Upper lobe of right lung (tissue), 1 donor: ENCODE measurements around the gene GALNT18. TPM values are rescaled to one million over a fixed set of nuclear protein-coding genes. Genes with fewer than 3 reads are reported as not detected.
A peak's percentile ranks its signal among the peaks of the same experiment; 100 is the strongest.

Experiments
- ATAC-seq: fragments of 200-7000 bp; cut with Tn5 transposase; one replicate; pipeline ENCODE4 v1.9.1; 2020; ENCODE audit warnings: mild to moderate bottlenecking, moderate library complexity
- DNase-seq: peaks from one replicate; pipeline ENCODE4 v3.0.0-alpha.2; 2020
- H3K27ac ChIP-seq: fragments of 200-600 bp; one replicate; pipeline ENCODE4 v1.8.0; 2022
- H3K27me3 ChIP-seq: fragments of 200-600 bp; one replicate; pipeline ENCODE4 v1.8.0; 2022; ENCODE audit warnings: mild to moderate bottlenecking
- H3K36me3 ChIP-seq: fragments of 200-600 bp; one replicate; pipeline ENCODE4 v1.8.0; 2022
- H3K4me1 ChIP-seq: fragments of 200-600 bp; one replicate; pipeline ENCODE4 v1.8.0; 2022
- H3K4me3 ChIP-seq: fragments of 200-600 bp; one replicate; pipeline ENCODE4 v1.8.0; 2022; ENCODE audit warnings: mild to moderate bottlenecking
- H3K9me3 ChIP-seq: fragments of 200-600 bp; one replicate; pipeline ENCODE4 v1.8.0; 2022
- intact Hi-C: fragments of 100-400 bp; cut with DNase I; formaldehyde crosslinking; loops from one replicate; pipeline ENCODE4 v1.11.0; 2022
- total RNA-seq: library from RNA; stranded (reverse); fragmentation: NEBNext Ultra II Directional; extraction: Animal tissue kit (Norgen Biotek cat#: 25700); gene quantifications from one replicate; pipeline ENCODE4 v1.2.1, GENCODE V29; 2021
- TF ChIP-seq, protein P1 (sequence below): fragments of 200-600 bp; IDR thresholded peaks from one replicate; pipeline ENCODE4 v1.8.0; 2022; ENCODE audit warnings: antibody characterized with exemption
- donor health status: DM: no; HTN: yes; CAD: no; lungs with severe emphysema.

The GALNT18 gene
- total RNA-seq, 1 donor from 2014 or later, result 55.5 TPM

GRCh38 chr11:11394241-11394640 is 227.6 kb downstream of the GALNT18 start:
- no peaks in the 10 kb centered on the region for H3K36me3 ChIP-seq
- H3K4me3 ChIP-seq, result no peak overlapping the region
- ATAC-seq (no peak), DNase-seq (no peak)
- no peaks in the 10 kb centered on the region for H3K4me1 ChIP-seq
- no peaks in the 10 kb centered on the region for H3K9me3 ChIP-seq
- TF ChIP-seq, protein P1, sequence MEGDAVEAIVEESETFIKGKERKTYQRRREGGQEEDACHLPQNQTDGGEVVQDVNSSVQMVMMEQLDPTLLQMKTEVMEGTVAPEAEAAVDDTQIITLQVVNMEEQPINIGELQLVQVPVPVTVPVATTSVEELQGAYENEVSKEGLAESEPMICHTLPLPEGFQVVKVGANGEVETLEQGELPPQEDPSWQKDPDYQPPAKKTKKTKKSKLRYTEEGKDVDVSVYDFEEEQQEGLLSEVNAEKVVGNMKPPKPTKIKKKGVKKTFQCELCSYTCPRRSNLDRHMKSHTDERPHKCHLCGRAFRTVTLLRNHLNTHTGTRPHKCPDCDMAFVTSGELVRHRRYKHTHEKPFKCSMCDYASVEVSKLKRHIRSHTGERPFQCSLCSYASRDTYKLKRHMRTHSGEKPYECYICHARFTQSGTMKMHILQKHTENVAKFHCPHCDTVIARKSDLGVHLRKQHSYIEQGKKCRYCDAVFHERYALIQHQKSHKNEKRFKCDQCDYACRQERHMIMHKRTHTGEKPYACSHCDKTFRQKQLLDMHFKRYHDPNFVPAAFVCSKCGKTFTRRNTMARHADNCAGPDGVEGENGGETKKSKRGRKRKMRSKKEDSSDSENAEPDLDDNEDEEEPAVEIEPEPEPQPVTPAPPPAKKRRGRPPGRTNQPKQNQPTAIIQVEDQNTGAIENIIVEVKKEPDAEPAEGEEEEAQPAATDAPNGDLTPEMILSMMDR, result no peak
- H3K27ac ChIP-seq, result no peak overlapping the region
- intact Hi-C loops, result no loop called here
- H3K27me3 ChIP-seq, result no peaks in the 10 kb centered on the region

DNA sequence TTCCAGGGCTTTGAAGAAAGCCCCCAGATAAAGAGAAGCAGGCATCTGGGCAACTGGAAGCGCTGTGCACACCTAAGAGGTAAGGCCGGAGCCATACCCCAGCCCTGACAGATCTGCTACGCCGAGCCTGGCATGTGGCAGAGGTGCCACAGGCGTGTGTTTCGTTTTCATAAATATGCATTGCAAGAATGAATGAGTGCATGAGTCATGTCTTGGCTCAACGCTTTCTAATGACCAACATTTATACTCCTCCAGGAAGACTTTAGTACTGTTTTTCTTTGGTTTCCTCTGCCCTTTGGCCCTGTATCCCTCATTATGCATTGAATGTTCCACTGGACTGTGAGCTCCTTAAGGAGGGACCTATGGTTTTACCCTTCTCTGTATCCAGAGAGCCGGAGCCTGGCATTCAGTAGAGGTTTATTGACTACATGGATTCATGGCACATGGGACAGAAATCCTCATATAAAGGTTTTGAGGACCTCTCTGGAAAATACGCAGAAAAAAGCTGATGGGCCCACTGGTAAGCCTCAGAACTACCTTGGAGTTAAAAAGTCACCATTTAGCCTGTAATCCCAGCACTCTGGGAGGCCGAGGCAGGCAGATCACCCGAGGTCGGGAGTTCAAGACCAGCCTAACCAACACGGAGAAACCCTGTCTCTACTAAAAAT is 229.9 kb downstream of the GALNT18 start:
- DNase-seq (no peak), ATAC-seq (peak; percentile 53)
- Histone ChIP-seq H3K4me1 (peaks cover 3% of the 10 kb centered on the region), H3K4me3 (no peak overlapping the region), H3K27me3 (no peaks in the 10 kb centered on the region), H3K9me3 (no peaks in the 10 kb centered on the region), H3K36me3 (no peaks in the 10 kb centered on the region), H3K27ac (no peak overlapping the region)
- intact Hi-C loops, result no loop called here
- TF ChIP-seq, protein P1, result no peak

GRCh38 chr11:11391169-11391568 is 230.6 kb downstream of the GALNT18 start:
- Histone ChIP-seq H3K9me3 (no peaks in the 10 kb centered on the region), H3K36me3 (no peaks in the 10 kb centered on the region), H3K4me1 (peaks cover 4% of the 10 kb centered on the region), H3K27ac (no peak overlapping the region), H3K4me3 (no peak overlapping the region), H3K27me3 (no peaks in the 10 kb centered on the region)
- TF ChIP-seq, protein P1, result no peak
- intact Hi-C loops, result no loop called here
- DNase-seq, result no peak
- ATAC-seq, result no peak

GRCh38 chr11:11390068-11390771 is 231.6 kb downstream of the GALNT18 start:
- Histone ChIP-seq H3K9me3 (no peaks in the 10 kb centered on the region), H3K4me3 (no peak overlapping the region), H3K27ac (no peak overlapping the region), H3K36me3 (no peaks in the 10 kb centered on the region), H3K4me1 (peaks cover 4% of the 10 kb centered on the region), H3K27me3 (no peaks in the 10 kb centered on the region)
- TF ChIP-seq, protein P1, result no peak
- DNase-seq (no peak), ATAC-seq (no peak)
- intact Hi-C loops, result no loop called here

GRCh38 chr11:11389238-11389637 is 232.6 kb downstream of the GALNT18 start:
- Histone ChIP-seq H3K9me3 (no peaks in the 10 kb centered on the region), H3K4me1 (peaks cover 4% of the 10 kb centered on the region), H3K36me3 (no peaks in the 10 kb centered on the region), H3K4me3 (no peak overlapping the region), H3K27ac (no peak overlapping the region), H3K27me3 (no peaks in the 10 kb centered on the region)
- no peak for ATAC-seq
- no peak for DNase-seq
- intact Hi-C loops, result no loop called here
- TF ChIP-seq, protein P1, result no peak
